ENCODE results near the gene FECH. TPM values are rescaled to one million over a fixed set of nuclear protein-coding genes. Genes with fewer than 3 reads are reported as not detected.

The FECH gene
- total and polyA plus RNA-seq, 2 of the 4 experiments (the other 2 are of a cell fraction) = 32.3 to 52.2 TPM

DNA sequence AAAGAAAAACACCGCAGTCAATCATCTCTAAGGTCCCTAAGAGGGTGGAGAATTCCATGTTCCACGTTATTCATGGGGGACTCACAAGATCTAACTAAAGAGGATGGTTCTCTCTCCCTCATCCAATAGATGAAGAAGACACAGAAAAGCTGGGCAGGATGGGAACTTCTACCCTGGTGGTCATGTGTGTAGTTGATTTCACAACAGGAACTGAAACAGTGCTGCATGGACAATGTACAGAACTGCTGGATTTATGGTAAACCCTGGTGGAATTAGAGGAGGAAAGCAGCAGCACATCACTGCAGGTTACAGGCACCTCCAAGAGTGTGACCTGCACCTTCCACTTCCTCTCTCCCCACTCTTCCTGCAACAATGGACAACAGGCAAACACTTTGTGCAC lies 31.4 kb downstream of the FECH start:
- Histone ChIP-seq H3K79me1 (ENCODE audit: low read depth in 1 of 2, low read length in 2 of 2) (no peaks in the 10 kb centered on the region), H2BK20ac (ENCODE audit: low read depth, low read length) (no peak overlapping the region), H2AFZ (replicated peaks; ENCODE audit: low read length, poor library complexity) (no peak overlapping the region), H2AK9ac (replicated peaks; ENCODE audit: low read depth, low read length, poor library complexity) (no peak overlapping the region), H3K4ac (ENCODE audit: low read depth, low read length) (no peak overlapping the region), H3K23ac (ENCODE audit: low read depth, low read length) (no peak overlapping the region), H2AK5ac (ENCODE audit: low read depth, low read length) (no peak overlapping the region), H3K9me1 (ENCODE audit: insufficient read depth, low read length) (no peaks in the 10 kb centered on the region; the same call in 1 of the 2 replicates), H2BK120ac (ENCODE audit: low read depth, low read length) (no peak overlapping the region), H4K8ac (ENCODE audit: low read depth in 2 of 2, low read length in 2 of 2) (no peak overlapping the region), H3K18ac (ENCODE audit: low read depth, low read length) (no peak overlapping the region), H3K4me1 (ENCODE audit: control insufficient read depth, insufficient read depth, low read length) (no peaks in the 10 kb centered on the region), H2BK15ac (ENCODE audit: low read depth, low read length) (no peak overlapping the region), H3K56ac (ENCODE audit: extremely low read depth, insufficient read depth, low read length) (no peak overlapping the region), H3K27me3 (ENCODE audit: control insufficient read depth, insufficient read depth, low read length) (no peaks in the 10 kb centered on the region), H3K4me3 (ENCODE audit: insufficient read depth, low read depth, low read length) (no peak overlapping the region), H4K91ac (ENCODE audit: insufficient read depth, low read depth, low read length) (no peak overlapping the region), H3K27ac (ENCODE audit: insufficient read depth, low read length) (no peak overlapping the region), H4K5ac (ENCODE audit: low read depth, low read length) (no peak overlapping the region), H4K20me1 (ENCODE audit: insufficient read depth, low read length) (no peaks in the 10 kb centered on the region), H3K9me3 (ENCODE audit: control insufficient read depth, insufficient read depth, low read length) (no peaks in the 10 kb centered on the region), H3K14ac (replicated peaks; ENCODE audit: low read depth, low read length) (no peak overlapping the region), H2BK5ac (ENCODE audit: low read depth, low read length, poor library complexity, severe bottlenecking) (no peak overlapping the region), H3K4me2 (ENCODE audit: low read depth, low read length) (no peak overlapping the region), H3K9ac (ENCODE audit: low read depth, low read length) (no peak overlapping the region), H3K36me3 (ENCODE audit: control insufficient read depth, insufficient read depth, low read length) (peaks cover 31% of the 10 kb centered on the region)
- ATAC-seq (ENCODE audit: low read depth) (no peak), DNase-seq (no peak)
- TF ChIP-seq RCOR1 (IDR thresholded peaks at IDR 0.05; ENCODE audit: insufficient replicate concordance, low read length) (no peak), NFE2L2 (IDR thresholded peaks at IDR 0.05; ENCODE audit: low read depth, low read length) (no peak)
- in situ Hi-C loops (cut with MboI; ENCODE audit: low sequenced_read_pairs) (loop anchor here (5.0 kb wide), 1 partner anchor 803 kb away; no protein-coding TSS in a partner anchor), dilution Hi-C loops (cut with HindIII; ENCODE audit: low sequenced_read_pairs, unreplicated experiment) (no loop called here), intact Hi-C loops (cut with micrococcal nuclease) (no loop called here)
- CTCF ChIA-PET = interaction anchor here (0.8 kb wide), 1 partner anchor 701 kb away, joined by 4 read pairs; no protein-coding TSS in a partner anchor
- POLR2A ChIA-PET (ENCODE audit: unreplicated experiment) = no interaction called here
- no CpG with 5 or more reads among the region's 2 CpGs for WGBS, 2 experiments (ENCODE audit: extremely low coverage in 2 of 2, insufficient read length in 1 of 2)
- BruUV-seq (replicated peaks) = no TSS peak
